GM12865 (cell line): Measurements from ENCODE around the gene FOXF2.

Source experiments
- DNase-seq: peaks from one replicate; pipeline ENCODE4 v3.0.0; 2010; ENCODE audit warnings: low read depth
- H3K4me3 ChIP-seq: 2 replicates; pipeline ENCODE4 v1.5.1; 2011; ENCODE audit warnings: mild to moderate bottlenecking, low read depth, low read length, control low read depth
- TF ChIP-seq, protein P1 (sequence below): IDR thresholded peaks from 2 replicates; pipeline ENCODE4 v1.5.1; 2011; ENCODE audit warnings: low read length, control low read depth, low read depth, inconsistent platforms; ENCODE audit not compliant: insufficient read depth; ENCODE audit errors: missing control alignments

FOXF2 gene

GRCh38 chr6:1439349-1439748 is 50.0 kb downstream of the FOXF2 start:
- no peak overlapping the region for H3K4me3 ChIP-seq
- DNase-seq = no peak
- TF ChIP-seq, protein P1, sequence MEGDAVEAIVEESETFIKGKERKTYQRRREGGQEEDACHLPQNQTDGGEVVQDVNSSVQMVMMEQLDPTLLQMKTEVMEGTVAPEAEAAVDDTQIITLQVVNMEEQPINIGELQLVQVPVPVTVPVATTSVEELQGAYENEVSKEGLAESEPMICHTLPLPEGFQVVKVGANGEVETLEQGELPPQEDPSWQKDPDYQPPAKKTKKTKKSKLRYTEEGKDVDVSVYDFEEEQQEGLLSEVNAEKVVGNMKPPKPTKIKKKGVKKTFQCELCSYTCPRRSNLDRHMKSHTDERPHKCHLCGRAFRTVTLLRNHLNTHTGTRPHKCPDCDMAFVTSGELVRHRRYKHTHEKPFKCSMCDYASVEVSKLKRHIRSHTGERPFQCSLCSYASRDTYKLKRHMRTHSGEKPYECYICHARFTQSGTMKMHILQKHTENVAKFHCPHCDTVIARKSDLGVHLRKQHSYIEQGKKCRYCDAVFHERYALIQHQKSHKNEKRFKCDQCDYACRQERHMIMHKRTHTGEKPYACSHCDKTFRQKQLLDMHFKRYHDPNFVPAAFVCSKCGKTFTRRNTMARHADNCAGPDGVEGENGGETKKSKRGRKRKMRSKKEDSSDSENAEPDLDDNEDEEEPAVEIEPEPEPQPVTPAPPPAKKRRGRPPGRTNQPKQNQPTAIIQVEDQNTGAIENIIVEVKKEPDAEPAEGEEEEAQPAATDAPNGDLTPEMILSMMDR = no peak

- no peak overlapping the region for H3K4me3 ChIP-seq
- TF ChIP-seq, protein P1 = no peak
Measured at GRCh38 chr6:1442929-1443328, 53.6 kb downstream of the FOXF2 start.

More at GRCh38 chr6:1442929-1443328, 53.6 kb downstream of the FOXF2 start:
- DNase-seq = no peak
